K562 (cell line): ENCODE data around the gene POLR3E. TPM values are rescaled to one million over a fixed set of nuclear protein-coding genes. Genes with fewer than 3 reads are reported as not detected.

Experiments
- ARNT ChIP-seq, 2 experiments: fragments of 450-650 bp; IDR thresholded peaks; 2 replicates each; pipeline ENCODE4 v1.6.1; 2016; ENCODE audit warnings: mild to moderate bottlenecking in 1 of 2
- ASH1L ChIP-seq: fragments of 450-650 bp; IDR thresholded peaks from 2 replicates; pipeline ENCODE4 v1.6.1; 2018; ENCODE audit warnings: borderline replicate concordance, mild to moderate bottlenecking, low read depth; ENCODE audit not compliant: partially characterized antibody
- CBX3 ChIP-seq, 2 experiments: IDR thresholded peaks; 1 replicate in 1 of 2; 2 replicates in 1 of 2; pipeline ENCODE4 v1.6.1; 2012; ENCODE audit warnings: inconsistent platforms in 2 of 2, low read length in 2 of 2, borderline replicate concordance in 1 of 2, control low read depth in 1 of 2
- E2F3 ChIP-seq: fragments of 250-450 bp; sonication (Bioruptor Pico); IDR thresholded peaks from 2 replicates; pipeline ENCODE4 v1.4.0; 2020; ENCODE audit warnings: mild to moderate bottlenecking
- EHMT2 ChIP-seq: fragments of 450-650 bp; IDR thresholded peaks from 2 replicates; pipeline ENCODE4 v1.6.1; 2018; ENCODE audit warnings: antibody characterized with exemption
- FOXJ2 ChIP-seq: fragments of 200-800 bp; sonication (Bioruptor generic); IDR thresholded peaks from 2 replicates; pipeline ENCODE4 v1.6.1; 2016; ENCODE audit warnings: missing genetic modification characterization, missing compliant biosample characterization
- HIVEP1 ChIP-seq: fragments of 250-450 bp; sonication (Bioruptor Pico); IDR thresholded peaks from 2 replicates; pipeline ENCODE4 v1.4.0; 2020; ENCODE audit warnings: mild to moderate bottlenecking
- KAT7 ChIP-seq: sonication (generic); formaldehyde crosslinking; IDR thresholded peaks from 2 replicates; pipeline ENCODE4 v1.8.0; 2022; ENCODE audit warnings: missing genetic modification reagents, mild to moderate bottlenecking, borderline replicate concordance
- KDM5B ChIP-seq: fragments of 200-600 bp; sonication (generic); IDR thresholded peaks from 2 replicates; pipeline ENCODE4 v1.6.1; 2012; ENCODE audit warnings: low read depth, mild to moderate bottlenecking, moderate library complexity, low read length, control low read depth, inconsistent platforms; ENCODE audit not compliant: insufficient replicate concordance
- KLF6 ChIP-seq: fragments of 250-450 bp; sonication (Bioruptor Pico); IDR thresholded peaks from 2 replicates; pipeline ENCODE4 v1.4.0; 2020; ENCODE audit warnings: mild to moderate bottlenecking, moderate library complexity, borderline replicate concordance
- MAZ ChIP-seq, 2 experiments: fragments of 450-650 bp in 1 of 2; sonication (generic) in 1 of 2; formaldehyde crosslinking; IDR thresholded peaks in 1 of 2; conservative IDR thresholded peaks in 1 of 2; 2 replicates each; pipeline versions ENCODE4 v1.4.0 to v1.5.0; 2020; ENCODE audit warnings: mild to moderate bottlenecking in 1 of 2, missing genetic modification reagents in 1 of 2
- NFIC ChIP-seq: fragments of 450-650 bp; IDR thresholded peaks from 2 replicates; pipeline ENCODE4 v1.6.1; 2017; ENCODE audit warnings: mild to moderate bottlenecking, inconsistent platforms
- PCBP1 ChIP-seq: fragments of 200-400 bp; formaldehyde crosslinking; IDR thresholded peaks from 2 replicates; pipeline ENCODE4 v1.6.1; 2018; ENCODE audit warnings: mild to moderate bottlenecking, low read depth, low read length; ENCODE audit not compliant: poor library complexity, severe bottlenecking
- RBBP5 ChIP-seq: fragments of 200-600 bp; sonication (generic); IDR thresholded peaks from 2 replicates; pipeline ENCODE4 v1.6.1; 2012; ENCODE audit warnings: borderline replicate concordance, mild to moderate bottlenecking, low read length, control low read depth, inconsistent platforms; ENCODE audit not compliant: insufficient read depth, poor library complexity, severe bottlenecking
- SNRNP70 ChIP-seq: fragments of 200-400 bp; formaldehyde crosslinking; optimal IDR thresholded peaks from 2 replicates; pipeline ENCODE3; 2017; ENCODE audit warnings: low read depth, low read length
- SRSF9 ChIP-seq: fragments of 200-400 bp; formaldehyde crosslinking; IDR thresholded peaks from 2 replicates; pipeline ENCODE4 v1.6.1; 2017; ENCODE audit warnings: low read depth, low read length, borderline replicate concordance
- TEAD1 ChIP-seq, 2 experiments: fragments of 450-650 bp in 1 of 2; sonication (generic) in 1 of 2; formaldehyde crosslinking; IDR thresholded peaks; 2 replicates each; pipeline versions ENCODE4 v1.4.0 to v1.8.0; 2020 to 2022; ENCODE audit warnings: mild to moderate bottlenecking in 2 of 2, missing genetic modification reagents in 1 of 2
- TRIM25 ChIP-seq: fragments of 450-650 bp; IDR thresholded peaks from 2 replicates; pipeline ENCODE4 v1.7.0; 2016; ENCODE audit warnings: borderline replicate concordance
- XRCC3 ChIP-seq: fragments of 450-650 bp; IDR thresholded peaks from 2 replicates; pipeline ENCODE4 v1.6.1; 2017; ENCODE audit warnings: mild to moderate bottlenecking, moderate library complexity
- YY1 ChIP-seq, 3 experiments: IDR thresholded peaks; 2 replicates each; pipeline ENCODE4 v1.6.1; 2011; ENCODE audit warnings: low read length in 2 of 3, mild to moderate bottlenecking in 2 of 3, moderate library complexity in 2 of 3, borderline replicate concordance in 1 of 3, control low read depth in 1 of 3, low read depth in 1 of 3; ENCODE audit not compliant: insufficient read depth in 3 of 3, insufficient replicate concordance in 2 of 3, control insufficient read depth in 1 of 3, insufficient read length in 1 of 3; ENCODE audit errors: extremely low read depth in 1 of 3
- ZNF165 ChIP-seq: fragments of 250-450 bp; sonication (Bioruptor Pico); IDR thresholded peaks from 2 replicates; pipeline ENCODE4 v1.4.0; 2020; ENCODE audit warnings: borderline replicate concordance
- ZNF277 ChIP-seq: fragments of 250-450 bp; sonication (Bioruptor Pico); IDR thresholded peaks from 2 replicates; pipeline ENCODE4 v1.8.0; 2022; ENCODE audit warnings: inconsistent platforms, mild to moderate bottlenecking, moderate library complexity, borderline replicate concordance
- ZNF316 ChIP-seq: fragments of 450-650 bp; IDR thresholded peaks from 2 replicates; pipeline ENCODE4 v1.6.1; 2016
- ZNF511 ChIP-seq: sonication (generic); formaldehyde crosslinking; IDR thresholded peaks from 2 replicates; pipeline ENCODE4 v1.8.0; 2022; ENCODE audit warnings: mild to moderate bottlenecking, missing genetic modification reagents
- polyA plus RNA-seq, 8 experiments: library from polyadenylated mRNA; depleted of rRNA in 4 of 8; stranded (reverse) in 5 of 8; unstranded in 3 of 8; fragments of >200 nt; fragmentation: Nextera tagmentation in 2 of 8; fragmentation: Illumina TruSeq in 1 of 8; extraction: Ambion mirVana in 2 of 8; extraction: Trizol in 1 of 8; gene quantifications; 2 replicates each; pipeline versions ENCODE4 v1.2.1 to v1.2.3, GENCODE V29; 2011 to 2014; ENCODE audit warnings: inconsistent platforms in 1 of 8, missing spikeins in 1 of 8
- total RNA-seq, 7 experiments: library from RNA; depleted of rRNA in 6 of 7; stranded (reverse); fragments of >200 nt in 6 of 7; fragmentation: Illumina TruSeq in 2 of 7; extraction: Trizol in 2 of 7; gene quantifications; 2 replicates each; pipeline versions ENCODE4 v1.2.1 to v1.2.3, GENCODE V29; 2011 to 2021; ENCODE audit warnings: low replicate concordance in 1 of 7

The POLR3E gene
- total and polyA plus RNA-seq, 9 of the 15 experiments (the other 6 are each of a cell fraction or from before 2014, with no cell fraction given), result 17.7 to 151 (median 82.6) TPM

- TF ChIP-seq SNRNP70 (no peak), XRCC3 (no peak), ASH1L (peak; percentile 97), ZNF511 (CRISPR knock-in tag) (no peak), HIVEP1 (CRISPR knock-in tag) (no peak), PCBP1 (peak; percentile 3), YY1 (IDR thresholded peaks at IDR 0.05; ENCODE audit: borderline replicate concordance in 1 of 3, control insufficient read depth in 1 of 3, extremely low read depth in 1 of 3, insufficient read depth in 3 of 3, insufficient read length in 1 of 3, insufficient replicate concordance in 2 of 3, low read depth in 1 of 3, low read length in 2 of 3) (peak in 1 of 3 experiments; percentile 10), FOXJ2 (tag) (no peak), KLF6 (CRISPR knock-in tag) (no peak), TEAD1 (CRISPR knock-in tag; IDR thresholded peaks at IDR 0.05) (0 out of 4 replicates have a peak, but pooled peaks of 1 of the 2 experiments have one; percentile 7), SRSF9 (no peak), MAZ (CRISPR knock-in tag; conservative IDR thresholded peaks at IDR 0.05 in 1 of 2, IDR thresholded peaks at IDR 0.05 in 1 of 2) (peak in 1 of 2 experiments; percentile 55; a peak in 3 of 4 replicates), ZNF316 (no peak), ARNT (IDR thresholded peaks at IDR 0.05) (no peak), ZNF277 (no peak), E2F3 (CRISPR knock-in tag) (peak; percentile 74; the same call in 1 of the 2 replicates), TRIM25 (no peak), CBX3 (IDR thresholded peaks at IDR 0.05; ENCODE audit: borderline replicate concordance in 1 of 2, low read length in 2 of 2) (no peak), EHMT2 (no peak), KAT7 (CRISPR knock-in tag) (no peak), KDM5B (peak; percentile 87), RBBP5 (peak; percentile 77), NFIC (0 out of 2 replicates have a peak, but pooled peaks have one; percentile 16), ZNF165 (no peak)
Measured at GRCh38 chr16:22374311-22375116, 77.3 kb downstream of the POLR3E start, which contains the start of gene CDR2 (continued).
